Measurements from ENCODE around the gene BEND3.

Gene BEND3

DNA sequence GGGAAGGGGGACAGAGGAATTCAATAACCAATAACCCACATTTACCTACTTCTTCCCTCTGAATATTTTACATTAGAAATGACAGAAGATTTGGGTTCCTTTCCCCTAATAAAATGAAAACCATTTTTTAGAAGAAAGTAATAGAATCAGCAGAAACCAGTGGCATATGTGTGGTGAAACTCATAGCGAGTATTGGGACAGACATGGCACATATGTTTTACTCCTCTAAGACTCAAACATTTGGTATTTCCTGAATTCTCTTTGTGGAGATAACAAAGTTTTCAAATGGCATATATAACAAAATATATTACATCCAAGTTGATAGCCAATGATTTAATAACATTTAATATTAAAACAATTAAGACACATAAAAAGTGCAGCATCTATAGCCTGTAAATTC lies 12.9 kb upstream of the BEND3 start:
- no peak overlapping the region for H3K4me3 ChIP-seq (ENCODE audit: low read length)
- no peak for DNase-seq (ENCODE audit: low read depth)
- TF ChIP-seq, protein P1, sequence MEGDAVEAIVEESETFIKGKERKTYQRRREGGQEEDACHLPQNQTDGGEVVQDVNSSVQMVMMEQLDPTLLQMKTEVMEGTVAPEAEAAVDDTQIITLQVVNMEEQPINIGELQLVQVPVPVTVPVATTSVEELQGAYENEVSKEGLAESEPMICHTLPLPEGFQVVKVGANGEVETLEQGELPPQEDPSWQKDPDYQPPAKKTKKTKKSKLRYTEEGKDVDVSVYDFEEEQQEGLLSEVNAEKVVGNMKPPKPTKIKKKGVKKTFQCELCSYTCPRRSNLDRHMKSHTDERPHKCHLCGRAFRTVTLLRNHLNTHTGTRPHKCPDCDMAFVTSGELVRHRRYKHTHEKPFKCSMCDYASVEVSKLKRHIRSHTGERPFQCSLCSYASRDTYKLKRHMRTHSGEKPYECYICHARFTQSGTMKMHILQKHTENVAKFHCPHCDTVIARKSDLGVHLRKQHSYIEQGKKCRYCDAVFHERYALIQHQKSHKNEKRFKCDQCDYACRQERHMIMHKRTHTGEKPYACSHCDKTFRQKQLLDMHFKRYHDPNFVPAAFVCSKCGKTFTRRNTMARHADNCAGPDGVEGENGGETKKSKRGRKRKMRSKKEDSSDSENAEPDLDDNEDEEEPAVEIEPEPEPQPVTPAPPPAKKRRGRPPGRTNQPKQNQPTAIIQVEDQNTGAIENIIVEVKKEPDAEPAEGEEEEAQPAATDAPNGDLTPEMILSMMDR (IDR thresholded peaks at IDR 0.05; ENCODE audit: insufficient read depth, low read depth, low read length, missing control alignments) = no peak

- H3K4me3 ChIP-seq (ENCODE audit: low read length) = no peak overlapping the region
- no peak for DNase-seq (ENCODE audit: low read depth)
- TF ChIP-seq, protein P1 (IDR thresholded peaks at IDR 0.05; ENCODE audit: insufficient read depth, low read depth, low read length, missing control alignments) = no peak
Observed at GRCh38 chr6:107125771-107126170, 10.5 kb upstream of the BEND3 start.

DNA sequence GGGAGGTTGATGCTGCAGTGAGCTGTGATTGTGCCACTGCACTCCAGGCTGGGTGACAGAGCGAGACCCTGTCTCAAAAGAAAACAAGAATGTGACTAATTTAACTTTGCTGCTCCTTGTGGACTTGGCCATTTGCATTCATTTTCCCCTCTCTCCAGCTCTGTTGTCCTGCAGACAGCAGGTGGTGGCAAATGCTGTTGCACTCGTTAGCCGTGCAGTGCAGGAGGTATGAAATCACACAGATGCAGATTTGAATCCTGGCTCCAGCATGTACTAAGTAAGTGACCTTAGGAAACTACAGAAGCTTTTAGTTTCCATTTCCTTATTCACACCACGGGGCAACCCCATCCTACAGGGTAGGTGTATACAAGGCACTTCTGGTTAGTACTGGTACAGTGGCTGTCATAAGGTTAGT lies 9.6 kb upstream of the BEND3 start:
- H3K4me3 ChIP-seq (ENCODE audit: low read length) = no peak overlapping the region
- TF ChIP-seq, protein P1 (IDR thresholded peaks at IDR 0.05; ENCODE audit: insufficient read depth, low read depth, low read length, missing control alignments) = no peak
- no peak for DNase-seq (ENCODE audit: low read depth)

- DNase-seq (ENCODE audit: low read depth) = no peak
- no peak overlapping the region for H3K4me3 ChIP-seq (ENCODE audit: low read length)
- TF ChIP-seq, protein P1 (IDR thresholded peaks at IDR 0.05; ENCODE audit: insufficient read depth, low read depth, low read length, missing control alignments) = no peak
Observed at GRCh38 chr6:107123501-107123900, 8.2 kb upstream of the BEND3 start.

DNA sequence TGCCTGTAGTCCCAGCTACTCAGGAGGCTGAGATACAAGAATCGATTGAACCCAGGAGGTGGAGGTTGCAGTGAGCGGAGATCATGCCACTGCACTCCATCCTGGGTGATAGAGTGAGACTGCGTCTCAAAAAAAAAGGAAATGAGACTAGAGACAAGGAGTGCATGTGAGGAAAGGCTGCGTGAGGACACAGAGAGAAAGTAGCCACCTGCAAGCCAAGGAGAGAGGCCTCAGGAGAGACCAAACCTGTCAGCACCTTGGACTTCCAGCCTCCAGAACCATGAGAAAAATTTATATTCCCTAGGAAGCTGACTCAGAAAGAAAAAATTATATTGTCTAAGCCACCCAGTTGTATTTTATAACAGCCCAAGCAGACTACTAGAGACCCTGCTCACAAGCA lies 7.4 kb upstream of the BEND3 start:
- TF ChIP-seq, protein P1 (IDR thresholded peaks at IDR 0.05; ENCODE audit: insufficient read depth, low read depth, low read length, missing control alignments) = no peak
- H3K4me3 ChIP-seq (ENCODE audit: low read length) = no peak overlapping the region
- no peak for DNase-seq (ENCODE audit: low read depth)

DNA sequence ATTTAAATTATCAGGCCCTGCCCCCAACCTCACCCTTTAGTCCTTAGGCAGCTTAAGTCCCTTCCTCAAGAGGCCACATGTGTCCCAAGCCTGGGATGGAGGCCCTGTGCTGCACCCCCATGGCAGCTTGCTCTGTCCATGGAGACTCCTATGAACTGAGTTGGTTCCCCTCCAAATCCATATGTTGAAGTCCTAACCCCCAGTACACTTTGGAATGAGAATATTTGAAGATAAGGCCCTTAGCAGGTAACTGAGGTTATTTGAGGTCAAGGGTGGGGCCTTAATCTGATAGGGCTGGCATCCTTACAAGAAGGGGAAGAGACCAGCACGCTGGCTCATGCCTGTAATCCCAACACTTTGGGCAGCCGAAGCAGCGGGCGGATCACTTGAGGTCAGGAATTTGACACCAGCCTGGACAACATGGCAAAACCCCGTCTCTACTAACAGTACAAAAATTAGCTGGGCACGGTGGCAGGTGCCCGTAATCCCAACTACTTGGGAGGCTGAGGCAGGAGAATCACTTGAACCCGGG lies 6.7 kb upstream of the BEND3 start:
- H3K4me3 ChIP-seq (ENCODE audit: low read length) = no peak overlapping the region
- TF ChIP-seq, protein P1 (IDR thresholded peaks at IDR 0.05; ENCODE audit: insufficient read depth, low read depth, low read length, missing control alignments) = no peak
- DNase-seq (ENCODE audit: low read depth) = no peak

GRCh38 chr6:107121266-107121665 lies 6.0 kb upstream of the BEND3 start:
- no peak overlapping the region for H3K4me3 ChIP-seq (ENCODE audit: low read length)
- TF ChIP-seq, protein P1 (IDR thresholded peaks at IDR 0.05; ENCODE audit: insufficient read depth, low read depth, low read length, missing control alignments) = no peak
- DNase-seq (ENCODE audit: low read depth) = no peak

Measured in epithelial cell of esophagus (primary cell).